HCT116 (cell line): ENCODE measurements around the gene RHD.

Experiments used
- CTCF ChIP-seq, 3 experiments: fragments of 200-600 bp in 1 of 3; sonication (generic) in 1 of 3; IDR thresholded peaks in 2 of 3; conservative IDR thresholded peaks in 1 of 3; 2 replicates each; pipeline ENCODE4 v1.5.1; 2012 to 2017; ENCODE audit warnings: low read depth in 2 of 3, low read length in 2 of 3, antibody characterized with exemption in 1 of 3, borderline replicate concordance in 1 of 3, control low read depth in 1 of 3, mild to moderate bottlenecking in 1 of 3, mixed read lengths in 1 of 3, mixed run types in 1 of 3, moderate library complexity in 1 of 3; ENCODE audit not compliant: insufficient read depth in 1 of 3
- EGR1 ChIP-seq: IDR thresholded peaks from 2 replicates; pipeline ENCODE4 v1.6.1; 2012; ENCODE audit warnings: low read depth
- EZH2 ChIP-seq: fragments of 200-600 bp; sonication (generic); IDR thresholded peaks from 2 replicates; pipeline ENCODE4 v1.6.1; 2017; ENCODE audit warnings: antibody characterized with exemption, mixed run types
- EZH2phosphoT487 ChIP-seq: fragments of 200-600 bp; IDR thresholded peaks from 2 replicates; pipeline ENCODE4 v1.6.1; 2018; ENCODE audit warnings: antibody characterized with exemption, borderline replicate concordance
- FOSL1 ChIP-seq: IDR thresholded peaks from 2 replicates; pipeline ENCODE4 v1.6.1; 2012; ENCODE audit warnings: low read depth
- MAX ChIP-seq: IDR thresholded peaks from 2 replicates; pipeline ENCODE4 v1.6.1; 2012
- POLR2A ChIP-seq: IDR thresholded peaks from 2 replicates; pipeline ENCODE4 v1.7.0; 2011; ENCODE audit warnings: borderline replicate concordance; ENCODE audit not compliant: insufficient read depth, insufficient read length; ENCODE audit errors: extremely low read depth
- POLR2AphosphoS5 ChIP-seq: IDR thresholded peaks from 2 replicates; pipeline ENCODE4 v1.6.1; 2011; ENCODE audit warnings: mild to moderate bottlenecking, low read depth, low read length, moderate library complexity
- RAD21 ChIP-seq: IDR thresholded peaks from 2 replicates; pipeline ENCODE4 v1.6.1; 2012; ENCODE audit warnings: low read depth, mild to moderate bottlenecking
- YY1 ChIP-seq: IDR thresholded peaks from 2 replicates; pipeline ENCODE4 v1.6.1; 2011; ENCODE audit warnings: low read length, low read depth, moderate library complexity, mild to moderate bottlenecking; ENCODE audit not compliant: insufficient replicate concordance; ENCODE audit errors: extremely low read depth
- ZFX ChIP-seq: fragments of 450-650 bp; IDR thresholded peaks from 2 replicates; pipeline ENCODE4 v1.6.1; 2017
- TF ChIP-seq, protein P1 (sequence below): IDR thresholded peaks from 2 replicates; pipeline ENCODE4 v1.6.1; 2011; ENCODE audit warnings: mild to moderate bottlenecking, low read length, moderate library complexity; ENCODE audit not compliant: insufficient replicate concordance; ENCODE audit errors: extremely low read depth

- TF ChIP-seq CTCF (IDR thresholded peaks at IDR 0.05 in 2 of 3, conservative IDR thresholded peaks at IDR 0.05 in 1 of 3; ENCODE audit: borderline replicate concordance in 1 of 3, insufficient read depth in 1 of 3, low read depth in 2 of 3, low read length in 2 of 3) = no peak
- no peak for TF ChIP-seq EZH2
- no peak for TF ChIP-seq POLR2AphosphoS5
- TF ChIP-seq POLR2A = no peak
- TF ChIP-seq MAX = no peak
- TF ChIP-seq RAD21 = no peak
- TF ChIP-seq, protein P1, sequence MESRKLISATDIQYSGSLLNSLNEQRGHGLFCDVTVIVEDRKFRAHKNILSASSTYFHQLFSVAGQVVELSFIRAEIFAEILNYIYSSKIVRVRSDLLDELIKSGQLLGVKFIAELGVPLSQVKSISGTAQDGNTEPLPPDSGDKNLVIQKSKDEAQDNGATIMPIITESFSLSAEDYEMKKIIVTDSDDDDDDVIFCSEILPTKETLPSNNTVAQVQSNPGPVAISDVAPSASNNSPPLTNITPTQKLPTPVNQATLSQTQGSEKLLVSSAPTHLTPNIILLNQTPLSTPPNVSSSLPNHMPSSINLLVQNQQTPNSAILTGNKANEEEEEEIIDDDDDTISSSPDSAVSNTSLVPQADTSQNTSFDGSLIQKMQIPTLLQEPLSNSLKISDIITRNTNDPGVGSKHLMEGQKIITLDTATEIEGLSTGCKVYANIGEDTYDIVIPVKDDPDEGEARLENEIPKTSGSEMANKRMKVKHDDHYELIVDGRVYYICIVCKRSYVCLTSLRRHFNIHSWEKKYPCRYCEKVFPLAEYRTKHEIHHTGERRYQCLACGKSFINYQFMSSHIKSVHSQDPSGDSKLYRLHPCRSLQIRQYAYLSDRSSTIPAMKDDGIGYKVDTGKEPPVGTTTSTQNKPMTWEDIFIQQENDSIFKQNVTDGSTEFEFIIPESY = no peak
- no peak for TF ChIP-seq FOSL1
- TF ChIP-seq YY1 = no peak
- no peak for TF ChIP-seq EZH2phosphoT487
- no peak for TF ChIP-seq ZFX
- no peak for TF ChIP-seq EGR1
Observed at GRCh38 chr1:25255706-25256577, 16.4 kb upstream of the RHD start.
